GM18517 (cell line): ENCODE data around the gene C6orf15.

Experiments used
- ATAC-seq: cut with Tn5 transposase; IDR thresholded peaks from one replicate; pipeline ENCODE4 v1.9.1; 2021; ENCODE audit warnings: mild to moderate bottlenecking, moderate library complexity; ENCODE audit not compliant: unreplicated experiment

The C6orf15 gene

GRCh38 chr6:31112478-31112877 is at the start of gene C6orf15:
Gene C6orf15, minus strand, starts transcription at chr6:31112575. Its CDS starts 20 bp downstream, at chr6:31112555.
- no peak for ATAC-seq

- no peak for ATAC-seq
Measured at GRCh38 chr6:31161216-31162126, 49.1 kb upstream of the C6orf15 start.

DNA sequence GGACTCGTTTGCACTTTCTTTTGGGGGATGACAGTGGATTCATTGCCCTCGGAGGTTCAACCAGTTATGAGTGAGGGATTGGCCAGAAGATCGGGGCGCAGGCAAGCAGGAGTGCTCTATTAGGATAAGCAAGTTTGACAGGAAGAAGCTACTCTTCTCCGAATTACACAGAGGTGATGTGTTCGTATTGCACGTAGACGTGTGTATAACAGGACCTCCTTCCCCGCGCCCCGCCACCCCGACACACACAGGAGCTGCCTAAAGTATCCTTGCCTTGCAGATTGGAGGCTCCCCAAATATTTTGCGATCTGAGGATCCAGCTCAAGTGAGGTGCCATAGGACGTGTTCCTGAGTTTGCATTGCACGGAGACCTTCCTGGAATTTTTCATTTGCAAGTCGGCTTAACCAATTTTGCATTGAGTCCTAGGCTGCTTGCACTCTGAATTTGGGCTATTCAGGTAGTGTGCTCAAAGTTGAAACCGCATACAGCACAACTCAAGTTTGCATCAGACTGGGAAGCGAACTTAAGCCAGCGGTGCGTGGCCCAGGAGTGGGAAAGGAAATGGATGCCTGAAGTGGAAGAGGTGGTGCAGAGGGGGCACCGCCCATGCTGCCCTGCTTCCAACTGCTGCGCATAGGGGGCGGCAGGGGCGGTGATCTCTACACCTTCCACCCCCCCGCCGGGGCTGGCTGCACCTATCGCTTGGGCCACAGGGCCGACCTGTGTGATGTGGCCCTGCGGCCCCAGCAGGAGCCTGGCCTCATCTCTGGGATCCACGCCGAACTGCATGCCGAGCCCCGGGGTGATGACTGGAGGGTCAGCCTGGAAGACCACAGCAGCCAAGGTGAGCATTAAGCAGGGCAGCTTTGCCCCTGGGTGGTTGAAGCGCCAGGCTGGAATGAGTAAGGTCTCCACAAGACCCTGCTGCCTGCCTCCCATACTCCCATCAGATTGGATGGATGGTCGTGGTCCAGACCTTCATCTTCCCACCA is 46.8 kb upstream of the C6orf15 start:
- peak; percentile 10 for ATAC-seq

DNA sequence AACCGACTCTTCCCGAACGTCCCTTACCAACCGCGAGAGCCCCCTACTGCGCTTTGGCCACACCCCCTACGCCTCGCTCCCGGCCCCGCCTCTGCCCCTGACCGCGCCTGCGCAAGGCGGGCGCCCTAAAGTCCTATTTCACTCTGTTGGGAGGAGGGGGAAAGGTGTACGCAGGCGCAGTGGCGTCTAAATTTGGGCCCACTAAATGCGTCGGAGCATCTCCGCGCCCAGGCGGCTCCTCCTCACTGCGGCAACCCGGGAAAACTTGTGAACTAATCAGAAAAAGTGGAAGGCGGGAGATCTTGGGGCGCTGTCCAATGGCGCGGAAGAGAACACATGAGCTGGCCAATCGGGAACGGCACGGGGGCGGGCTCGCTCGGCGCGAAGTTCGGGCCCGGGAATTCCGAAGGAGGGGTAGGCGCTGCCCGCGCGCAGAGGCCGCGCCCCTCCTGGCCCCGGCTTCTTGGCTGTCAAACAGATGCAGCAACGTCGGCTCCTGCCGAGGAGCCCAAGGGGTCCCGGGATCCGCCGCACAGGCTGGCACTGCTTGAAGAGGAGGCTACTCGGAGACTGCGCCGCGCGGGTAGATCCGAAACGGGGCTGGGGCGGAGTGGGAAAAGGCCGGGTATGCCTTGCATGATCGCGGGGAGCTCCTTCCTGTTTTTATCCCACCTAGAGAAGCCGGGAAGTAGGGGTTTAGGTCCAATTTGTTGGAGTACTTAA is 45.9 kb upstream of the C6orf15 start, which contains the start of gene TCF19:
TCF19 (plus strand) TSS at position 450 of the 723 bp plus-strand sequence. CDS start 881 bp downstream, outside the sequence.
- peak; percentile 92 for ATAC-seq

- ATAC-seq = no peak
Measured at GRCh38 chr6:31157513-31158139, 45.3 kb upstream of the C6orf15 start, which contains the start of gene CCHCR1. Gene CCHCR1, minus strand, starts transcription at chr6:31157802. Its CDS starts 202 bp downstream, at chr6:31157600.

DNA sequence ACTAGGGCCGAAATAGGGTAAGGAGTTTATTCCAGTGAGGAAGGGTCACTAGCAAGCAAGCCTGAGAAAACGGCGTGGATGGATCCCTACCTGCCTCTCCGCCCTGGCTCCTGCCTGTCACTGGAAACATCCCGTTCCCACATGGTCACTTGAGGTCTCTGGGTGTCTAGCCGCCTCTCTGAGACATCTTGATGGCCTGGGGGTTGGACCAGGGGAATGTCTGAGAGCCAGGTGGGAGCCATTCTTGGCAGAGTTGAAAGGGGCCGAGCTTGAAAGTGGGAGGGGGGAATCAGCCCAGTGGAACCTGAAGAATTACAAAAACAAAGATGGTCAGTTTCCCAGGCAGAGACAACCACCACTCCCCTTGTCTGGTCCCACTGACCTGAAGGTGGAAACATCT is 44.3 kb upstream of the C6orf15 start:
- no peak for ATAC-seq

DNA sequence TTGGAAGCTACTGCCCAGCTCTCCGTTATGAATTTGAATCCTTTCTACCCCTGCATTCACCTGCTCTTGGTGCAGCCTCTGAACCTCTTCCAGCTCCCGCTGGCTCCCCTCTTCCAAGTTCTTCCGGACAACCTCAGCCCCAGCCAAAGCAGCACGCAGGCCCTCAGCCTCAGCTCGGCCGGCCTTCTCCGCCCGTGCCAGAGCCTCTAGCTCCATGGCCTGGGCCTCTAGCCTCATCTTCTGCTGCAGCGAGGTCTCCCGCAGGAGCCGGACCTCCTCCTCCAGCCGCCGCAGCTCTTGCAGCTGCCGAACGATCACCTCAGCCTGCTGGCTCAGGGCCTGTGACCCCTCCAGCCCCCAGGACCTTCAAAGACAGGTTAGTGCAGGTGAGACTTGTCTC is 42.1 kb upstream of the C6orf15 start:
- no peak for ATAC-seq

DNA sequence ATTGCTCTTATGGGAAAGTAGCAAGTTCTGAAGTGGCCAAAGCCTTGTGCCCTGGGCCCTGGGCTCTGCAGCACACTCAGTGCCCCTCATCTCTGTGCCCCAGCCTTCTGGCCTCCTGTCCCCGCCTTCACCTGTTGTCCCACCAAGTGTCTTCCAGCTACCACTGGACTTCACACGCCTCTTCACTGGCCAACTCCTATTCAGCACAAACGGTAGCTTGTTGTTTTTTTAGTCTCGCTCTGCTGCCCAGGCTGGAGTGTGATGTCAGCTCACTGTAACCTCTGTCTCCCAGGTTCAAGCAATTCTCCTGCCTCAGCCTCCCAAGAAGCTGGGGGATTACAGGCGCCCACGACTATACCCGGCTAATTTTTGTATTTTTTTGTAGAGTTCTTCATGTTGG is 40.4 kb upstream of the C6orf15 start:
- no peak for ATAC-seq

GRCh38 chr6:31149827-31150447 is 37.6 kb upstream of the C6orf15 start:
- no peak for ATAC-seq

DNA sequence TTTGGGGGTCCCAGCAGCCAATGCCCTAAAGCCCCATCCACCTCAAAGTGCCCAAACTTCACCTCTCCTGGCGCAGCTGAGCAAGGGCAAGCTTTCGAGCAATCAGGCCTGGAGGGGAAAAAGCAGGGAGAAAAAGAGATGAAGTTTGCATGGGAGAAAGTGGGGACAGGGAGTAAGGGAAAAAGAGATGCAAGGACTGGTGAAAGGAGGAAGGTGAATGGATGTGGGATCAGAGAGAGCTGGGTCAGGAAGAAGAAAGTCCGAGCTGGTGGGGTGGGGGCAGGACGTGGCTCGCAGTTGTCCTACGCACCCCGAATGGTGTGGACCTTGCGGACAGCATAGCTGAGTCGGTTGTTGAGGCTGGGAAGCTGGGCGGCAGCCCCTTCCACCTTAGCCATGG is 33.0 kb upstream of the C6orf15 start:
- ATAC-seq = no peak

GRCh38 chr6:31144970-31145340 is 32.6 kb upstream of the C6orf15 start:
- ATAC-seq = no peak

GRCh38 chr6:31144296-31144969 is 32.1 kb upstream of the C6orf15 start:
- ATAC-seq = no peak

- no peak for ATAC-seq
Measured at GRCh38 chr6:31143148-31143547, 30.8 kb upstream of the C6orf15 start.

DNA sequence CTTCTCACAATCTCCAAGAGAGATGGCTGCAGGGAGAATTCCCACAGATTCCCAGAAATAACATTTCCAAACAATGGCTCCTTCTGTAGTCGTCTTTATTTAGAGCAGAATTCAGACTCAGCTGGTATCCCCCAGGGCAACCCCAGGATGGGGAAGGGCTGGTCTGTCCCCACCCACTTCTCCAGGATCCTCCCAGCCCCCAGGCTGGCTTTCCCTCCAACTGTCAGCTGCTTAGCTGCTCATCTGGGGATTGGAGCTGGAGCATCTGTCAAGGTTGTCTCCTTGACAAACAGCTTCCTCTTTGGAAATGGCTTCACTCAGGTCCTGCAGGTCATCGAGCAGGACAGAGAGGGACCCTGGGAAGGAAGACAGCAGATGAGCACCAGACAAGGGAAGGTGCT is 30.0 kb upstream of the C6orf15 start:
- no peak for ATAC-seq

GRCh38 chr6:31140643-31141042 is 28.3 kb upstream of the C6orf15 start:
- ATAC-seq = no peak

DNA sequence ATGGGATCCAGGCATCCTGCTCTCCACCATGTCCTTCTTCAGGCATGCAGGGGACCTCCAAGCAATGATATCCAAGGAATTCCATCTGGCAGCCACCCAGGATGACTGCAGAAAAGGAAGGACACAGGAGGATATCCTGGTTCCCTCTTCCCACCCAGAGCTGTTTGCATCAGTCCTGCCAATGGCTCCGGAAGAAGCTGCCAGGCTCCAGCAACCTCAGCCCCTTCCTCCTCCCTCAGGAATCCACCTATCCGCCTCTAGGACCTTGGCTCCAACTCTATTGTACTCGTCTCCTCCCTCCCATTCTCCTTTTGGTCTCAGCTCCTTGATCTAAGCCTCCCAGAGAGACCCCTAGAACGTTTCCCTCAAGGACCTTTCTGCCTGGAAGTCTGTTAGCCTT is 27.2 kb upstream of the C6orf15 start:
- no peak for ATAC-seq

- no peak for ATAC-seq
Measured at GRCh38 chr6:31138982-31139381, 26.6 kb upstream of the C6orf15 start, which contains the start of gene PSORS1C2. Gene PSORS1C2, minus strand, starts transcription at chr6:31139066. Its CDS starts 40 bp downstream, at chr6:31139026.

- no peak for ATAC-seq
Measured at GRCh38 chr6:31135710-31136109, 23.3 kb upstream of the C6orf15 start.

- no peak for ATAC-seq
Measured at GRCh38 chr6:31132806-31133205, 20.4 kb upstream of the C6orf15 start.
